ENCODE results near the gene SUSD3.

SUSD3 gene

GRCh38 chr9:93039976-93040375, 18.5 kb upstream of the SUSD3 start:
- Histone ChIP-seq H3K9me3 (ENCODE audit: insufficient read depth, low read depth, low read length) (no peaks in the 10 kb centered on the region), H3K4me1 (ENCODE audit: insufficient read depth, low read length) (no peaks in the 10 kb centered on the region; the same call in 1 of the 2 replicates), H3K27ac (ENCODE audit: low read depth, low read length) (no peak overlapping the region), H3K9ac (ENCODE audit: low read depth, low read length) (no peak overlapping the region), H3K36me3 (ENCODE audit: insufficient read depth, low read length) (no peaks in the 10 kb centered on the region), H3K27me3 (ENCODE audit: insufficient read depth, low read length) (no peaks in the 10 kb centered on the region), H3K4me3 (ENCODE audit: low read length) (no peak overlapping the region)
- 87% methylated on average over 10 of the region's 10 CpGs for WGBS

- no peaks in the 10 kb centered on the region; the same call in 1 of the 2 replicates for H3K4me1 ChIP-seq (ENCODE audit: insufficient read depth, low read length)
- H3K4me3 ChIP-seq (ENCODE audit: low read length), result no peak overlapping the region
- 97% methylated on average over 7 of the region's 7 CpGs for WGBS
- no peak overlapping the region for H3K9ac ChIP-seq (ENCODE audit: low read depth, low read length)
- no peak overlapping the region for H3K27ac ChIP-seq (ENCODE audit: low read depth, low read length)
- H3K9me3 ChIP-seq (ENCODE audit: insufficient read depth, low read depth, low read length), result no peaks in the 10 kb centered on the region
- no peaks in the 10 kb centered on the region for H3K27me3 ChIP-seq (ENCODE audit: insufficient read depth, low read length)
- H3K36me3 ChIP-seq (ENCODE audit: insufficient read depth, low read length), result no peaks in the 10 kb centered on the region
These were observed 18.1 kb upstream of the SUSD3 start for GRCh38 chr9:93040409-93040808.

DNA sequence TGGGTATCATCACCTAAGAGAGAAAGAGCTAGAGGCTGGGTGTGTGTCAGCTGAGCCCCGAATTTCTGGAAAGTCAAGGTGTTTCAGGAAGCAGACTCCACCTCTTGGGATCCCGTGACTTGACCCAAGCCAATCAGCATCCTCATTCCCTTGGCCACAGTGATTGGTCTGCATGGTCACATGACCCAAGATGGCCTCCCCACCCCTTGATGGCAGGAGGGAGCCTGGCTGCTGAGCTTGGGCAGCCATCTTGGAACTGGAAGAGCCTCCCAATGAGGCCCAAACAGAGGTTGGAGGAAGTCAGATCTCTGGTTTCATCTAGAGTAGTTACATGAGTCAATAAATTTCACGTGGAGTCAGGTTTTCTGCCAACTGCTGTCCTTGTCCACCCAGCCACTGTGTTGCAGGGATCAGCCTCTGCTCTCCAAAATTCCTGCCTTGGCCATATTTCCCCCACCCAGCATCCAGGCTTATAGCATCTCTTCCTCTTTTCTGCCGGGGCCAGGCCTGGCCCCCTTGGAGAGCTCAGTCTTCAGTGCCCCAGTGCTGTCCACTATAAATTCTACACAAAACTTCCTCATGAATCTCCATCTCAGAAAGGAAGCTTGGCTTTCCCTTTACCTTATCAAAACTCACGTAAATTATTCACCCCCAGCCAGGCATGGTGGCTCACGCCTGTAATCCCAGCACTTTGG, 17.2 kb upstream of the SUSD3 start:
- H3K27me3 ChIP-seq (ENCODE audit: insufficient read depth, low read length), result no peaks in the 10 kb centered on the region
- no peaks in the 10 kb centered on the region for H3K36me3 ChIP-seq (ENCODE audit: insufficient read depth, low read length)
- H3K9ac ChIP-seq (ENCODE audit: low read depth, low read length), result no peak overlapping the region
- H3K4me1 ChIP-seq (ENCODE audit: insufficient read depth, low read length), result no peaks in the 10 kb centered on the region; the same call in 1 of the 2 replicates
- WGBS, result 94% methylated on average over 6 of the region's 6 CpGs
- no peak overlapping the region for H3K27ac ChIP-seq (ENCODE audit: low read depth, low read length)
- H3K4me3 ChIP-seq (ENCODE audit: low read length), result no peak overlapping the region
- no peaks in the 10 kb centered on the region for H3K9me3 ChIP-seq (ENCODE audit: insufficient read depth, low read depth, low read length)

DNA sequence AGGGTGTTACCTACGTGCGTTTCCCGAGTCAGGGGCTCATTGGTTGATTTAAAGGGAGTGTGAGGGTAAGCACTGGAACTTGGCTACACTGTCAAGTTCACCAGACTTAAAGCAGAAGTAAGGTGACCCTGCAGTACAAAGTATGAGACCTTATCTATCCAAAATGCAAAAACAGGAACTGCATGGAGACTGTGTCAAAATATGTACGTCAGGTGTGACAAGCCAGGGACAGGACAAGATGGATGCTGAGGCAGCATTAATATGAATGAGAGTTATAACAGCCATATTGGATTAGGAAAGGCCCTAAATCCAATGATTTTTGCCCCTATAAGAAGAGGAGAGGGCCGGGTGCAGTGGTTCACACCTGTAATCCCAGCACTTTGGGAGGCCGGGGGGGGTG, 15.4 kb upstream of the SUSD3 start:
- 91% methylated on average over 6 of the region's 6 CpGs for WGBS

GRCh38 chr9:93045521-93045920, 13.0 kb upstream of the SUSD3 start:
- no peak overlapping the region for H3K4me3 ChIP-seq (ENCODE audit: low read length)
- no peaks in the 10 kb centered on the region for H3K27me3 ChIP-seq (ENCODE audit: insufficient read depth, low read length)
- no peak overlapping the region for H3K9ac ChIP-seq (ENCODE audit: low read depth, low read length)
- H3K9me3 ChIP-seq (ENCODE audit: insufficient read depth, low read depth, low read length), result no peaks in the 10 kb centered on the region
- H3K4me1 ChIP-seq (ENCODE audit: insufficient read depth, low read length), result no peaks in the 10 kb centered on the region
- no peak overlapping the region for H3K27ac ChIP-seq (ENCODE audit: low read depth, low read length)
- 92% methylated on average over 2 of the region's 2 CpGs for WGBS
- H3K36me3 ChIP-seq (ENCODE audit: insufficient read depth, low read length), result no peaks in the 10 kb centered on the region

More for the DNA sequence above, 15.4 kb upstream of the SUSD3 start:
- no peaks in the 10 kb centered on the region for H3K4me1 ChIP-seq (ENCODE audit: insufficient read depth, low read length)
- H3K9ac ChIP-seq (ENCODE audit: low read depth, low read length), result no peak overlapping the region
- no peak overlapping the region for H3K27ac ChIP-seq (ENCODE audit: low read depth, low read length)
- no peak overlapping the region for H3K4me3 ChIP-seq (ENCODE audit: low read length)
- no peaks in the 10 kb centered on the region for H3K9me3 ChIP-seq (ENCODE audit: insufficient read depth, low read depth, low read length)
- H3K36me3 ChIP-seq (ENCODE audit: insufficient read depth, low read length), result no peaks in the 10 kb centered on the region
- no peaks in the 10 kb centered on the region for H3K27me3 ChIP-seq (ENCODE audit: insufficient read depth, low read length)

- Histone ChIP-seq H3K4me1 (ENCODE audit: insufficient read depth, low read length) (peaks cover 6% of the 10 kb centered on the region; the same call in 1 of the 2 replicates), H3K4me3 (ENCODE audit: low read length) (no peak overlapping the region), H3K36me3 (ENCODE audit: insufficient read depth, low read length) (no peaks in the 10 kb centered on the region), H3K27me3 (ENCODE audit: insufficient read depth, low read length) (no peaks in the 10 kb centered on the region), H3K9ac (ENCODE audit: low read depth, low read length) (no peak overlapping the region), H3K27ac (ENCODE audit: low read depth, low read length) (no peak overlapping the region), H3K9me3 (ENCODE audit: insufficient read depth, low read depth, low read length) (no peaks in the 10 kb centered on the region)
- 90% methylated on average over 8 of the region's 8 CpGs for WGBS
These were observed 9.7 kb upstream of the SUSD3 start for GRCh38 chr9:93048566-93049448.

DNA sequence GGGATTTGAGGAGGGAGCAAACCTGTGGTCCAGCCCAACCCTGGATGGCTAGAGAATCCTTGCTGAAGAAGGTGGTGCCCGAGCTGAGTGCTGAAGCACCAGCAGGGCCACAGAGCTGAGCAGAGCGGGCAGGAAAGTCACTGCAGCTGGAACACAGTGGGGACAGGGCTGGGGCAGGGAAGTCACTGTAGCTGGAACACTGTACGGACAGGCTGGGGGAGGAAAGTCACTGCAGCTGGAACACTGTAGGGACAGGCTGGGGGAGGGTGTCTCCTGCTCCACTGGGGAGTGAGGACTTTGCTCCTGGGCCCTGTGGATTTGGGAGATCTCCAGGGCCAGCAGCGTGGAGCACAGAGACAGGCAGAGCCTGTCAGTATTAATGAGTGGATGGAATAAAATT, 9.0 kb upstream of the SUSD3 start:
- peaks cover 6% of the 10 kb centered on the region; the same call in 1 of the 2 replicates for H3K4me1 ChIP-seq (ENCODE audit: insufficient read depth, low read length)
- H3K36me3 ChIP-seq (ENCODE audit: insufficient read depth, low read length), result no peaks in the 10 kb centered on the region
- H3K27ac ChIP-seq (ENCODE audit: low read depth, low read length), result no peak overlapping the region
- H3K4me3 ChIP-seq (ENCODE audit: low read length), result no peak overlapping the region
- H3K9me3 ChIP-seq (ENCODE audit: insufficient read depth, low read depth, low read length), result no peaks in the 10 kb centered on the region
- H3K9ac ChIP-seq (ENCODE audit: low read depth, low read length), result no peak overlapping the region
- WGBS, result 86% methylated on average over 4 of the region's 4 CpGs
- H3K27me3 ChIP-seq (ENCODE audit: insufficient read depth, low read length), result no peaks in the 10 kb centered on the region

- Histone ChIP-seq H3K9me3 (ENCODE audit: insufficient read depth, low read depth, low read length) (no peaks in the 10 kb centered on the region), H3K27ac (ENCODE audit: low read depth, low read length) (no peak overlapping the region), H3K4me3 (ENCODE audit: low read length) (no peak overlapping the region), H3K9ac (ENCODE audit: low read depth, low read length) (no peak overlapping the region), H3K36me3 (ENCODE audit: insufficient read depth, low read length) (no peaks in the 10 kb centered on the region), H3K27me3 (ENCODE audit: insufficient read depth, low read length) (no peaks in the 10 kb centered on the region), H3K4me1 (ENCODE audit: insufficient read depth, low read length) (peaks cover 6% of the 10 kb centered on the region; the same call in 1 of the 2 replicates)
- WGBS, result 85% methylated on average over 4 of the region's 4 CpGs
These were observed 8.3 kb upstream of the SUSD3 start for GRCh38 chr9:93050231-93050630.

GRCh38 chr9:93051680-93052089, 6.8 kb upstream of the SUSD3 start:
- Histone ChIP-seq H3K27ac (ENCODE audit: low read depth, low read length) (no peak overlapping the region), H3K27me3 (ENCODE audit: insufficient read depth, low read length) (no peaks in the 10 kb centered on the region), H3K9me3 (ENCODE audit: insufficient read depth, low read depth, low read length) (no peaks in the 10 kb centered on the region), H3K4me1 (ENCODE audit: insufficient read depth, low read length) (peaks cover 6% of the 10 kb centered on the region; the same call in 1 of the 2 replicates), H3K4me3 (ENCODE audit: low read length) (no peak overlapping the region), H3K9ac (ENCODE audit: low read depth, low read length) (no peak overlapping the region), H3K36me3 (ENCODE audit: insufficient read depth, low read length) (no peaks in the 10 kb centered on the region)
- WGBS, result 89% methylated on average over 6 of the region's 6 CpGs

GRCh38 chr9:93052791-93053540, 5.5 kb upstream of the SUSD3 start:
- H3K27ac ChIP-seq (ENCODE audit: low read depth, low read length), result no peak overlapping the region
- 71% methylated on average over 15 of the region's 15 CpGs for WGBS
- no peak overlapping the region for H3K4me3 ChIP-seq (ENCODE audit: low read length)
- no peaks in the 10 kb centered on the region for H3K27me3 ChIP-seq (ENCODE audit: insufficient read depth, low read length)
- H3K9me3 ChIP-seq (ENCODE audit: insufficient read depth, low read depth, low read length), result no peaks in the 10 kb centered on the region
- H3K9ac ChIP-seq (ENCODE audit: low read depth, low read length), result no peak overlapping the region
- peaks cover 10% of the 10 kb centered on the region for H3K4me1 ChIP-seq (ENCODE audit: insufficient read depth, low read length)
- H3K36me3 ChIP-seq (ENCODE audit: insufficient read depth, low read length), result no peaks in the 10 kb centered on the region
